ENCODE results near the gene THEMIS.

The THEMIS gene

DNA sequence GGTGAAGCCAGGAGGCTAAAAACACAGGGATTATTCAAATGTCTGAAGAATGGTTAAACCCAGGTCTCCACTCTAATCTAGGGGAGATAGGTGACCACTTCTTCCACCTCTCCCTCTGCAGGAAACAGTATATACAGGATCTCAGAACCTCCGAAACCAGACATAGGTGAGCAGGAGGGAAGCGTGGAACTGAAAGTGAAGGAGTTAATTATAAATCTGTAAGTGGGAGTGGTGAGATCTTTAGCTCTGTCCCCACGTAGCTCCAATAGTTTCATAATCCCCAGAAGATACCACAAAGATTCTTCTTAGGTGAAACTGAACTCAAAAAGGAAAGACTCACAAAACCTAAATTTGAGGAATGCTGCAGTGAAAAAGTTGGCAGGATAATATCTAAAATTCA, 76.8 kb downstream of the THEMIS start:
- TF ChIP-seq, protein P1, sequence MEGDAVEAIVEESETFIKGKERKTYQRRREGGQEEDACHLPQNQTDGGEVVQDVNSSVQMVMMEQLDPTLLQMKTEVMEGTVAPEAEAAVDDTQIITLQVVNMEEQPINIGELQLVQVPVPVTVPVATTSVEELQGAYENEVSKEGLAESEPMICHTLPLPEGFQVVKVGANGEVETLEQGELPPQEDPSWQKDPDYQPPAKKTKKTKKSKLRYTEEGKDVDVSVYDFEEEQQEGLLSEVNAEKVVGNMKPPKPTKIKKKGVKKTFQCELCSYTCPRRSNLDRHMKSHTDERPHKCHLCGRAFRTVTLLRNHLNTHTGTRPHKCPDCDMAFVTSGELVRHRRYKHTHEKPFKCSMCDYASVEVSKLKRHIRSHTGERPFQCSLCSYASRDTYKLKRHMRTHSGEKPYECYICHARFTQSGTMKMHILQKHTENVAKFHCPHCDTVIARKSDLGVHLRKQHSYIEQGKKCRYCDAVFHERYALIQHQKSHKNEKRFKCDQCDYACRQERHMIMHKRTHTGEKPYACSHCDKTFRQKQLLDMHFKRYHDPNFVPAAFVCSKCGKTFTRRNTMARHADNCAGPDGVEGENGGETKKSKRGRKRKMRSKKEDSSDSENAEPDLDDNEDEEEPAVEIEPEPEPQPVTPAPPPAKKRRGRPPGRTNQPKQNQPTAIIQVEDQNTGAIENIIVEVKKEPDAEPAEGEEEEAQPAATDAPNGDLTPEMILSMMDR (IDR thresholded peaks at IDR 0.05; ENCODE audit: extremely low read depth, missing control alignments) = no peak
- DNase-seq (ENCODE audit: low spot score) = no peak

DNA sequence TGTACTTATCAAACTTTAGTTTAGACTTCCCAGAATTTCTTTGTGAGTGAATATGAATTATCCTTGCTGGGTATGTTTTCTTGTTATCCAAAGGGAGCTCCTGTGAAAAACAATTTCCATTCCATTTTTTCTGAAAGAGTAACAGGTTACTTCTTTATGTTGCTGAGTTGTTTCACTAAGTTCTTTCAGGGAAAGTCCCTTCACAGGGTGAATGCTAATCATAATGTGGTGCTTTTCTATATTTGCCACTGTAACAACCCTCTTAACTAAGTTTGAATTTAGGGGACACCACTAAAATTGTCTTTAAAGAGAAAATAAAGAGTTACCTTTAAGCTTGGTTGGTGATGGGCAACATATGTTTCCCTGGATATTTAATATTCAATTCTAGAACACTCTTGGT, 79.4 kb downstream of the THEMIS start:
- DNase-seq (ENCODE audit: low spot score) = no peak
- TF ChIP-seq, protein P1 (IDR thresholded peaks at IDR 0.05; ENCODE audit: extremely low read depth, missing control alignments) = no peak

DNA sequence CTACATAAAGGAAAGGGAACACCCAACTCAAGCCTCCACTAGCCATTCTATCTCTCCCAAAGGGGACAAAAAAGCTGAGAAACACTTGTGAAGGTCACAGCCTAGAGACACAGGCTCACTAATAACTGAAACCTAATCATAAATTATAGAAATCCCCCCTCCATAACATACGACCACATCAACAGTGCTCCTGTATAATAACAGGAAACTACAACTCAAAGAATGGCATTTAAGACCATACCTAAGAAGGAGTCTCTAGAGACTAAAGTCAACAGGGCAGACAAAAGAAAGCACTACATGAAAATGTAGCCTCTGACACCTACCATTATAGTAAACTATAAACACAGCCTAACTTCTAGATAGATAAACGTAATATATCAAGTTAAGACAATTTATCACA, 82.7 kb downstream of the THEMIS start:
- TF ChIP-seq, protein P1 (IDR thresholded peaks at IDR 0.05; ENCODE audit: extremely low read depth, missing control alignments) = no peak

DNA sequence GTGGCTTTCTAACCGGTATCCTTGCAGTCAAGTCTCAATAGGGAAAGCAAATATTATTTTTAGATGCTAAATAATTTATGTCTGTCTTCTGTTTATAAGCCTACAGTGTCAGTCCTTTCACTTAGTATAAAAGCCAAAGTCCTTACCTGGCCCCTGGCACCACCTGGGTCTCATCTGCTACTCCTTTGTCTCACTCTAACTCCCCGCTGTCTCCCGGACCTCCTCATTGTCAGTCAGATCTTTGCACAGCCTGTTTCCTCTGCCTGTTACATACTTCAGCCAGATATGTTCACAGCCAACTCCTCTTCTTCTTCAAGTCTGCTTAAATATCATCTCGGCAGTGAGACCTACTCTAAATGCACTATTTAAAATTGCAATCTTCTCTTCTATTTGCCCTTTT, 84.2 kb downstream of the THEMIS start:
- DNase-seq (ENCODE audit: low spot score) = no peak
- TF ChIP-seq, protein P1 (IDR thresholded peaks at IDR 0.05; ENCODE audit: extremely low read depth, missing control alignments) = no peak

More for the DNA sequence above, 82.7 kb downstream of the THEMIS start:
- DNase-seq (ENCODE audit: low spot score) = no peak

DNA sequence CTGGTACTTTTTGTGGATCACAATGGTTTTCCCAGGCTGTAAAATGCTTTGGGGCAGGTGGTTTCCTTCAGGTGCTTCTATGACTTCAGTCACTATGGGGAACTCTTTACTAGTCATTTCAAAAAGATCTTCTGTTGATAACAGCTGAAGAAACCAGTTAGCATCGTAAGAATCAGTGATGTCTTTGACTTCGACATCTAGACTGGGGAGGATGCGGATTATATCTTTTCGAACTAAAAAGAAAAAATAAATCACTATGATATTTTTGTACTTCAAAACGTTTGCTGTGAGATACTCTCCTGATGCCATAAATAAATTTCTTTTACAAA, 87.2 kb downstream of the THEMIS start:
- TF ChIP-seq, protein P1 (IDR thresholded peaks at IDR 0.05; ENCODE audit: extremely low read depth, missing control alignments) = no peak
- DNase-seq (ENCODE audit: low spot score) = no peak

DNA sequence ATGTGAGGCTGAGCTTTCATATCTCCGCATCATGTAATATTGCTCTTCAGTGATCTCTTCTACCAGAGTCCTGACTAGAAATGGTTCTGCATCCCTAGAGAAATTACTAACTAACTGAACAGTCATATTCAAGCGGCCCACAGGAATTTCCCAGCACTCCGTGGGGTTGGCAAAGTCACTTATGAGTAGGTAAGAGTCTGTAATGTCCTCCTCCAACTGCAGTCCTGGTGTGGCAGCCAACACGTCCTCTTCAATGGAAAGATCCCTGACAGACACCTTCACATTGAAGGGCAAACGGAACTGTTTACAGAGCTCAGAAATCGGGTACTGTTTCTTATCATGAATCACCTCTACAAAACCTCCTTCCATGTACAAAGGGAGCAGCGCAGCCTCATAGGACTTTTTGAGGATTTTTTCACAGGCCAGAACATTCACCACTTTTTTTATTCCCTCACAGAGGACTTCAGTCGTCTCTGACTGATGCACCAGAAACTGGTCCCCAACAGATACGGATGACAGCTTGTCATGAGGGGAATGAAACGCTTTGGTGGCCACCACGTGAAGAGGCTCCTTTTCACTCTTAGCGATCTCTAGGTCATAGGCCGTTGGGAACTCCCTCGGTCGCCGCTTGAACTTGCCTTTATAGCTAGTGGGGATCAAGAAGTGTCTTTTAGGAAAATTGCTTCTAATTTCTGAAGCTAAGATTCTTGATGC, 87.7 kb downstream of the THEMIS start:
- no peak for DNase-seq (ENCODE audit: low spot score)
- TF ChIP-seq, protein P1 (IDR thresholded peaks at IDR 0.05; ENCODE audit: extremely low read depth, missing control alignments) = no peak

DNA sequence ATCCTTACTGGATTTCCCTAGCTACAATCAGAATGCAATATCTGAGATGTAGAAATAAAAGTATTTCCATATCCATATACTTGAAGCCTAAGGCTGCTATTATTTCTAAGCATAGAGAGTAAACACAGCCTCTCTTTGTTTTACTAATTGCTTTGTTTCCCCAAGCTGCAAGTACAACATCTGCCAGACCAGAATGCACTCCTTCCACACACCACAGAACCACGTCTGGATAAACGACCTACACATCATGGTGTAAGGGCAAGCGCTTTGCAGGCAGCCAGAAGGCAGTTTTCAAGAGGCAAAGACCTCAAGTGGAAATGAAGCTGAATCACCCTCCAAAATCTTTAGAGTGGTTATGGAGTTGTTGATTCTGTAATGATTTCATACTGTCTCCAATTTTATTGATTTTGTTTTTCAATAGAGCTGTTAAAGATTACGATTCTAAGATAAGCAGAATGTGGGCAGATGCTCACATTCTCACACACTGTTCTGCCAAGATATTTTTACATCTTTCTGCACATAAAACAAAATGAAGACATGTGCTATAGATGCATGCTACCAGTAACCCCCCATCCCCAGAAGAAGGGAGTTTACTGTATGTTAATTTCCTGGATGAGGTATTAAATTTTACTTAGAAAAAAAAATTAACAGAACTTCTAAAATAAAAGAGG, 88.8 kb downstream of the THEMIS start:
- DNase-seq (ENCODE audit: low spot score) = no peak

More for the DNA sequence above, 88.8 kb downstream of the THEMIS start:
- TF ChIP-seq, protein P1 (IDR thresholded peaks at IDR 0.05; ENCODE audit: extremely low read depth, missing control alignments) = no peak
